ENCODE data around the gene SLC35F1.
"Not testable (repeated sequence)": the region's sequence is repeated elsewhere in the genome, so short reads cannot be mapped to it uniquely, and the experiment has no call there.

Gene SLC35F1

GRCh38 chr6:118017301-118017848, 110.3 kb downstream of the SLC35F1 start:
- Histone ChIP-seq H3K4me1 (ENCODE audit: control insufficient read depth, insufficient read depth, low read length) (no peaks in the 10 kb centered on the region), H3K9me3 (ENCODE audit: control insufficient read depth, insufficient read depth, low read length) (no peaks in the 10 kb centered on the region), H3K27me3 (ENCODE audit: control insufficient read depth, insufficient read depth, low read length) (no peaks in the 10 kb centered on the region), H3K4me3 (ENCODE audit: low read depth, low read length) (no peak overlapping the region), H3K9ac (ENCODE audit: low read depth, low read length) (no peak overlapping the region), H3K36me3 (ENCODE audit: control insufficient read depth, insufficient read depth, low read length) (no peaks in the 10 kb centered on the region)

GRCh38 chr6:118023771-118024170, 116.7 kb downstream of the SLC35F1 start:
- Histone ChIP-seq H3K9me3 (ENCODE audit: control insufficient read depth, insufficient read depth, low read length) (no peaks in the 10 kb centered on the region), H3K4me1 (ENCODE audit: control insufficient read depth, insufficient read depth, low read length) (no peaks in the 10 kb centered on the region), H3K27me3 (ENCODE audit: control insufficient read depth, insufficient read depth, low read length) (no peaks in the 10 kb centered on the region), H3K4me3 (ENCODE audit: low read depth, low read length) (no peak overlapping the region), H3K9ac (ENCODE audit: low read depth, low read length) (no peak overlapping the region), H3K36me3 (ENCODE audit: control insufficient read depth, insufficient read depth, low read length) (no peaks in the 10 kb centered on the region)

- H3K27me3 ChIP-seq (ENCODE audit: control insufficient read depth, insufficient read depth, low read length) = no peaks in the 10 kb centered on the region
- no peaks in the 10 kb centered on the region for H3K9me3 ChIP-seq (ENCODE audit: control insufficient read depth, insufficient read depth, low read length)
- H3K36me3 ChIP-seq (ENCODE audit: control insufficient read depth, insufficient read depth, low read length) = no peaks in the 10 kb centered on the region
- no peak overlapping the region for H3K9ac ChIP-seq (ENCODE audit: low read depth, low read length)
- no peak overlapping the region for H3K4me3 ChIP-seq (ENCODE audit: low read depth, low read length)
- H3K4me1 ChIP-seq (ENCODE audit: control insufficient read depth, insufficient read depth, low read length) = no peaks in the 10 kb centered on the region
These were observed 122.9 kb downstream of the SLC35F1 start for GRCh38 chr6:118029967-118030366.

- not testable (repeated sequence) for H3K4me3 ChIP-seq (ENCODE audit: low read depth, low read length); H3K4me1 ChIP-seq (ENCODE audit: control insufficient read depth, insufficient read depth, low read length); H3K36me3 ChIP-seq (ENCODE audit: control insufficient read depth, insufficient read depth, low read length); H3K9ac ChIP-seq (ENCODE audit: low read depth, low read length); H3K9me3 ChIP-seq (ENCODE audit: control insufficient read depth, insufficient read depth, low read length); H3K27me3 ChIP-seq (ENCODE audit: control insufficient read depth, insufficient read depth, low read length)
These were observed 130.4 kb downstream of the SLC35F1 start for GRCh38 chr6:118037479-118037878.

- no peak overlapping the region for H3K9ac ChIP-seq (ENCODE audit: low read depth, low read length)
- no peaks in the 10 kb centered on the region for H3K36me3 ChIP-seq (ENCODE audit: control insufficient read depth, insufficient read depth, low read length)
- H3K4me3 ChIP-seq (ENCODE audit: low read depth, low read length) = no peak overlapping the region
- no peaks in the 10 kb centered on the region for H3K9me3 ChIP-seq (ENCODE audit: control insufficient read depth, insufficient read depth, low read length)
- no peaks in the 10 kb centered on the region for H3K4me1 ChIP-seq (ENCODE audit: control insufficient read depth, insufficient read depth, low read length)
- H3K27me3 ChIP-seq (ENCODE audit: control insufficient read depth, insufficient read depth, low read length) = no peaks in the 10 kb centered on the region
These were observed 135.8 kb downstream of the SLC35F1 start for GRCh38 chr6:118042855-118043254.

- no peaks in the 10 kb centered on the region for H3K27me3 ChIP-seq (ENCODE audit: control insufficient read depth, insufficient read depth, low read length)
- H3K4me1 ChIP-seq (ENCODE audit: control insufficient read depth, insufficient read depth, low read length) = no peaks in the 10 kb centered on the region
- no peaks in the 10 kb centered on the region for H3K36me3 ChIP-seq (ENCODE audit: control insufficient read depth, insufficient read depth, low read length)
- H3K9ac ChIP-seq (ENCODE audit: low read depth, low read length) = no peak overlapping the region
- no peaks in the 10 kb centered on the region for H3K9me3 ChIP-seq (ENCODE audit: control insufficient read depth, insufficient read depth, low read length)
- no peak overlapping the region for H3K4me3 ChIP-seq (ENCODE audit: low read depth, low read length)
These were observed 137.2 kb downstream of the SLC35F1 start for GRCh38 chr6:118044275-118044674.

- no peaks in the 10 kb centered on the region for H3K27me3 ChIP-seq (ENCODE audit: control insufficient read depth, insufficient read depth, low read length)
- no peaks in the 10 kb centered on the region for H3K36me3 ChIP-seq (ENCODE audit: control insufficient read depth, insufficient read depth, low read length)
- no peak overlapping the region for H3K4me3 ChIP-seq (ENCODE audit: low read depth, low read length)
- H3K4me1 ChIP-seq (ENCODE audit: control insufficient read depth, insufficient read depth, low read length) = no peaks in the 10 kb centered on the region
- no peak overlapping the region for H3K9ac ChIP-seq (ENCODE audit: low read depth, low read length)
- no peaks in the 10 kb centered on the region for H3K9me3 ChIP-seq (ENCODE audit: control insufficient read depth, insufficient read depth, low read length)
These were observed 147.0 kb downstream of the SLC35F1 start for GRCh38 chr6:118054082-118054481.

- no peaks in the 10 kb centered on the region for H3K27me3 ChIP-seq (ENCODE audit: control insufficient read depth, insufficient read depth, low read length)
- no peaks in the 10 kb centered on the region for H3K36me3 ChIP-seq (ENCODE audit: control insufficient read depth, insufficient read depth, low read length)
- H3K9ac ChIP-seq (ENCODE audit: low read depth, low read length) = no peak overlapping the region
- no peak overlapping the region for H3K4me3 ChIP-seq (ENCODE audit: low read depth, low read length)
- H3K9me3 ChIP-seq (ENCODE audit: control insufficient read depth, insufficient read depth, low read length) = peaks cover 3% of the 10 kb centered on the region
- H3K4me1 ChIP-seq (ENCODE audit: control insufficient read depth, insufficient read depth, low read length) = no peaks in the 10 kb centered on the region
These were observed 154.6 kb downstream of the SLC35F1 start for GRCh38 chr6:118061666-118062065.

- H3K9me3 ChIP-seq (ENCODE audit: control insufficient read depth, insufficient read depth, low read length) = no peaks in the 10 kb centered on the region
- H3K27me3 ChIP-seq (ENCODE audit: control insufficient read depth, insufficient read depth, low read length) = no peaks in the 10 kb centered on the region
- no peaks in the 10 kb centered on the region for H3K36me3 ChIP-seq (ENCODE audit: control insufficient read depth, insufficient read depth, low read length)
- H3K4me3 ChIP-seq (ENCODE audit: low read depth, low read length) = no peak overlapping the region
- H3K4me1 ChIP-seq (ENCODE audit: control insufficient read depth, insufficient read depth, low read length) = no peaks in the 10 kb centered on the region
- no peak overlapping the region for H3K9ac ChIP-seq (ENCODE audit: low read depth, low read length)
These were observed 173.5 kb downstream of the SLC35F1 start for GRCh38 chr6:118080547-118080946.

- H3K4me3 ChIP-seq (ENCODE audit: low read depth, low read length) = no peak overlapping the region
- H3K27me3 ChIP-seq (ENCODE audit: control insufficient read depth, insufficient read depth, low read length) = no peaks in the 10 kb centered on the region
- H3K36me3 ChIP-seq (ENCODE audit: control insufficient read depth, insufficient read depth, low read length) = no peaks in the 10 kb centered on the region
- no peaks in the 10 kb centered on the region for H3K4me1 ChIP-seq (ENCODE audit: control insufficient read depth, insufficient read depth, low read length)
- H3K9ac ChIP-seq (ENCODE audit: low read depth, low read length) = no peak overlapping the region
- H3K9me3 ChIP-seq (ENCODE audit: control insufficient read depth, insufficient read depth, low read length) = no peaks in the 10 kb centered on the region
These were observed 176.6 kb downstream of the SLC35F1 start for GRCh38 chr6:118083711-118084110.

GRCh38 chr6:118085665-118086064, 178.6 kb downstream of the SLC35F1 start:
- no peaks in the 10 kb centered on the region for H3K36me3 ChIP-seq (ENCODE audit: control insufficient read depth, insufficient read depth, low read length)
- no peaks in the 10 kb centered on the region for H3K4me1 ChIP-seq (ENCODE audit: control insufficient read depth, insufficient read depth, low read length)

GRCh38 chr6:118086159-118086558, 179.1 kb downstream of the SLC35F1 start:
- Histone ChIP-seq H3K27me3 (ENCODE audit: control insufficient read depth, insufficient read depth, low read length) (no peaks in the 10 kb centered on the region), H3K36me3 (ENCODE audit: control insufficient read depth, insufficient read depth, low read length) (no peaks in the 10 kb centered on the region), H3K9ac (ENCODE audit: low read depth, low read length) (no peak overlapping the region), H3K9me3 (ENCODE audit: control insufficient read depth, insufficient read depth, low read length) (no peaks in the 10 kb centered on the region), H3K4me3 (ENCODE audit: low read depth, low read length) (no peak overlapping the region), H3K4me1 (ENCODE audit: control insufficient read depth, insufficient read depth, low read length) (no peaks in the 10 kb centered on the region)

More at GRCh38 chr6:118085665-118086064, 178.6 kb downstream of the SLC35F1 start:
- no peaks in the 10 kb centered on the region for H3K9me3 ChIP-seq (ENCODE audit: control insufficient read depth, insufficient read depth, low read length)
- no peaks in the 10 kb centered on the region for H3K27me3 ChIP-seq (ENCODE audit: control insufficient read depth, insufficient read depth, low read length)
- no peak overlapping the region for H3K9ac ChIP-seq (ENCODE audit: low read depth, low read length)
- H3K4me3 ChIP-seq (ENCODE audit: low read depth, low read length) = no peak overlapping the region
